Measurements from ENCODE around the gene ACADSB. TPM values are rescaled to one million over a fixed set of nuclear protein-coding genes. Genes with fewer than 3 reads are reported as not detected.

Gene ACADSB
- total RNA-seq, 1 donor from 2014 or later, result 9.9 TPM

DNA sequence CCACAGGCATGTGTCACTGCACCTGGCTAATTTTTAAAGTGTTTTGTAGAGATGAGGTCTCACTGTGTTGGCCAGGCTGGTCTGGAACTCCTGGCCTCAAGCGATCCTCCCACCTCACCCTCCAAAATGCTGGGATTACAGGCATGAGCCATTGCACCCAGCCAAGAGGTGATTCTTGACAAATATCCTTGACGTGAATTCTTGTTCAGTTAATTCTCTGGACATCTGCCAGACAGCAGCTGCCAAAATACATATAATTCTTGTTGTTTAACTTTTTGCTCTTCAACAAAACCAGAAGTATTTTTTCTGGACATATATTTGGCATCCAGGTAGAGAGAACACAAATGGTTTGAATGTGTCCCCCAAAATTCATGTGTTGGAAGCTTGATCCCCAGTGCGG, 3.2 kb downstream of the ACADSB start:
- no peak for DNase-seq
- Mint-ChIP-seq H3K9me3 (ENCODE audit: unreplicated experiment) (peaks cover 8% of the 10 kb centered on the region), H3K4me3 (ENCODE audit: unreplicated experiment) (no peak overlapping the region), H3K4me1 (ENCODE audit: low read depth, unreplicated experiment) (peaks cover 3% of the 10 kb centered on the region), H3K27me3 (ENCODE audit: unreplicated experiment) (peaks cover 11% of the 10 kb centered on the region), H3K27ac (ENCODE audit: unreplicated experiment) (no peak overlapping the region), H3K36me3 (ENCODE audit: unreplicated experiment) (peaks cover 12% of the 10 kb centered on the region)
- TF ChIP-seq, protein P1, sequence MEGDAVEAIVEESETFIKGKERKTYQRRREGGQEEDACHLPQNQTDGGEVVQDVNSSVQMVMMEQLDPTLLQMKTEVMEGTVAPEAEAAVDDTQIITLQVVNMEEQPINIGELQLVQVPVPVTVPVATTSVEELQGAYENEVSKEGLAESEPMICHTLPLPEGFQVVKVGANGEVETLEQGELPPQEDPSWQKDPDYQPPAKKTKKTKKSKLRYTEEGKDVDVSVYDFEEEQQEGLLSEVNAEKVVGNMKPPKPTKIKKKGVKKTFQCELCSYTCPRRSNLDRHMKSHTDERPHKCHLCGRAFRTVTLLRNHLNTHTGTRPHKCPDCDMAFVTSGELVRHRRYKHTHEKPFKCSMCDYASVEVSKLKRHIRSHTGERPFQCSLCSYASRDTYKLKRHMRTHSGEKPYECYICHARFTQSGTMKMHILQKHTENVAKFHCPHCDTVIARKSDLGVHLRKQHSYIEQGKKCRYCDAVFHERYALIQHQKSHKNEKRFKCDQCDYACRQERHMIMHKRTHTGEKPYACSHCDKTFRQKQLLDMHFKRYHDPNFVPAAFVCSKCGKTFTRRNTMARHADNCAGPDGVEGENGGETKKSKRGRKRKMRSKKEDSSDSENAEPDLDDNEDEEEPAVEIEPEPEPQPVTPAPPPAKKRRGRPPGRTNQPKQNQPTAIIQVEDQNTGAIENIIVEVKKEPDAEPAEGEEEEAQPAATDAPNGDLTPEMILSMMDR (IDR thresholded peaks at IDR 0.05; ENCODE audit: partially characterized antibody, unreplicated experiment), result no peak

DNA sequence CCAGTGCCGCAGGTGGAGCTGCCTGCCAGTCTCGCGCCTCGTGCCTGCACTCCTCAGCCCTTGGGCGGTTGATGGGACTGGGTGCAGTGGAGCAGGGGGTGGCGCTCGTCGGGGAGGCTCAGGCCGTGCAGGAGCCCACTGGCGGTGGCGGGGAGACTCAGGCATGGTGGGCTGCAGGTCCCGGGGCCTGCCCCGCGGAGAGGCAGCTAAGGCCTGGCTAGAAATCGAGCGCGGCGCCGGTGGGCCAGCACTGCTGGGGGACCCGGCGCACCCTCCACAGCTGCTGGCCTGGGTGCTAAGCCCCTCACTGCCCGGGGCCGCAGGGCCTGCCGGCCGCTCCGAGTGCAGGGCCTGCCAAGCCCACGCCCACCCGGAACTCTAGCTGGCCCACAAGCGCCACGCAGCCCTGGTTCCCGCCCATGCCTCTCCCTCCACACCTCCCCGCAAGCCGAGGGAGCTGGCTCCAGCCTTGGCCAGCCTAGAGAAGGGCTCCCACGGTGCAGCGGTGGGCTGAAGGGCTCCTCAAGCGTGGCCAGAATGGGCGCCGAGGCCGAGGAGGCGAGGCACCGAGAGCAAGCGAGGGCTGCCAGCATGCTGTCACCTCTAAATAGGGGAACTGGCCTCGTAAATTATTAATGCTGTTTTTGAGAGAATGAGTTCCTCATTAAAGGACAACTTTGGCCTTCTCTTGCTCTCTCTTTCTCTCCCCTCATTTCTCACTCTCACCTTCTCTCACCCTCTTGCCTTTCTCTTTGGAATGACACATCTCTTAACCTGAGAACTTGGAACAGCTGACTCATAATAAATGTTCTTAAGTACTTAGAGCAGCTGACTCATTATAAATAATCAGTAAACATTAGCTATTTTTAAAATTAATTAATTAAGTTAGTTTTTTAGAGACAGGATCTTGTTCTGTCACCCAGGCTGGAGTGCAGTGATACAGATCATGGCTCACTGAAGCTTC, 4.9 kb downstream of the ACADSB start:
- Mint-ChIP-seq H3K36me3 (ENCODE audit: unreplicated experiment) (peaks cover 12% of the 10 kb centered on the region), H3K4me1 (ENCODE audit: low read depth, unreplicated experiment) (no peaks in the 10 kb centered on the region), H3K27me3 (ENCODE audit: unreplicated experiment) (peaks cover 9% of the 10 kb centered on the region), H3K4me3 (ENCODE audit: unreplicated experiment) (peak overlapping the region; percentile 6), H3K27ac (ENCODE audit: unreplicated experiment) (no peak overlapping the region), H3K9me3 (ENCODE audit: unreplicated experiment) (peaks cover 6% of the 10 kb centered on the region)
- TF ChIP-seq, protein P1 (IDR thresholded peaks at IDR 0.05; ENCODE audit: partially characterized antibody, unreplicated experiment), result no peak
- DNase-seq, result no peak

DNA sequence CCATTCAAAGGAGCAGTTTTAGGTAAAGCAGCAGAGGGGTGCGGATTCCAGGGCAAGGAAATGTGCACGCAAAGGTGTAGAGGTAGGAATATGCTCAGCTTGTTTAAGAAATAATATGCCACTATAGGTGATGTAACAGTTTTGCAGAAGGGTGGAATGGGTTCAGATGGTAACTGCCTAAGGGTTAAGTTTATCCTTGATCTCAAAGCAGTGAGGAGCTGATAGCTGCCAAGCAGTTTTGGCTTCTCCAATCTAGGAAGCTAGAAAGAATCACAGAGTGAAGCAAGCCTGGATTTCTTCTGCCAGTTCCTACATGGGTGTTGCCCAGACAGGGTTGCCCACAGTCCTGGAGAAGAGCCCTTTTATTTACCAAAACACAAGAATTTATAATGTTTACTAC, 6.0 kb downstream of the ACADSB start:
- no peaks in the 10 kb centered on the region for H3K9me3 Mint-ChIP-seq (ENCODE audit: unreplicated experiment)
- no peak overlapping the region for H3K4me3 Mint-ChIP-seq (ENCODE audit: unreplicated experiment)
- H3K4me1 Mint-ChIP-seq (ENCODE audit: low read depth, unreplicated experiment), result no peaks in the 10 kb centered on the region
- H3K36me3 Mint-ChIP-seq (ENCODE audit: unreplicated experiment), result peaks cover 12% of the 10 kb centered on the region
- H3K27me3 Mint-ChIP-seq (ENCODE audit: unreplicated experiment), result peaks cover 5% of the 10 kb centered on the region
- TF ChIP-seq, protein P1 (IDR thresholded peaks at IDR 0.05; ENCODE audit: partially characterized antibody, unreplicated experiment), result no peak
- DNase-seq, result no peak
- H3K27ac Mint-ChIP-seq (ENCODE audit: unreplicated experiment), result no peak overlapping the region

DNA sequence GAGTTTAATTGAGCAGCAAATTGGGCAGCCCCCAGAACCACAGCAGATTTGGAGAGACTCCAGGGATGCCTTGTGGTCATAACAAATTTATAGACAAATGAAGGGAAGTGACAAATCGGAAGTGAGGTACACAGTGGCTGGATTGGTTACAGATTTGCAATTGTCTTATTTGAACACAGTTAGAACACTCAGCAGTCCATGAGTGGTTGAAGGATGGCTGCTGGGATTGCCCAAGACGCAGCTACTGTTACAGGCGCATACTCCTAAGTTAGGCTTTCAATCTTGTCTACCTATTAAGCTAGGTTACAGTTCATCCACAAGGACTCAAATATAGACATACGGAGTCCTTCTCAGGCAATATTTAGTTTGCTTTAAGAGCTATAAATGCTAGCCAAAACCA, 7.4 kb downstream of the ACADSB start:
- DNase-seq, result no peak
- TF ChIP-seq, protein P1 (IDR thresholded peaks at IDR 0.05; ENCODE audit: partially characterized antibody, unreplicated experiment), result no peak
- Mint-ChIP-seq H3K36me3 (ENCODE audit: unreplicated experiment) (peaks cover 12% of the 10 kb centered on the region), H3K27me3 (ENCODE audit: unreplicated experiment) (peaks cover 2% of the 10 kb centered on the region), H3K9me3 (ENCODE audit: unreplicated experiment) (no peaks in the 10 kb centered on the region), H3K4me3 (ENCODE audit: unreplicated experiment) (no peak overlapping the region), H3K4me1 (ENCODE audit: low read depth, unreplicated experiment) (no peaks in the 10 kb centered on the region), H3K27ac (ENCODE audit: unreplicated experiment) (no peak overlapping the region)
